H9 (cell line): ENCODE measurements around the gene B9D2. TPM values are rescaled to one million over a fixed set of nuclear protein-coding genes. Genes with fewer than 3 reads are reported as not detected.

Source experiments
- DNase-seq: peaks from one replicate; pipeline ENCODE4 v3.0.0-alpha.2; 2017
- H2AFZ ChIP-seq: one replicate; pipeline ENCODE4 v1.6.1; 2013; ENCODE audit warnings: mild to moderate bottlenecking, low read length, control low read depth, moderate library complexity
- H2AK5ac ChIP-seq: 2 replicates; pipeline ENCODE4 v1.6.1; 2013; ENCODE audit warnings: low read length, control low read depth, mixed read lengths; ENCODE audit not compliant: insufficient read length
- H2BK120ac ChIP-seq: one replicate; pipeline ENCODE4 v1.6.1; 2013; ENCODE audit warnings: low read depth, mild to moderate bottlenecking, low read length, control low read depth, inconsistent platforms; ENCODE audit not compliant: poor library complexity, severe bottlenecking
- H2BK12ac ChIP-seq: 2 replicates; pipeline ENCODE4 v1.6.1; 2013; ENCODE audit warnings: low read length, control low read depth, mixed read lengths, low read depth; ENCODE audit not compliant: insufficient read length
- H2BK15ac ChIP-seq: 2 replicates; pipeline ENCODE4 v1.6.1; 2013; ENCODE audit warnings: low read depth, low read length, control low read depth
- H2BK20ac ChIP-seq: one replicate; pipeline ENCODE4 v1.6.1; 2013; ENCODE audit warnings: low read depth, mild to moderate bottlenecking, low read length, control low read depth, inconsistent platforms; ENCODE audit not compliant: poor library complexity, severe bottlenecking
- H2BK5ac ChIP-seq: 2 replicates; pipeline ENCODE4 v1.6.1; 2013; ENCODE audit warnings: low read length, control low read depth, mixed read lengths; ENCODE audit not compliant: insufficient read length
- H3K14ac ChIP-seq: 2 replicates; pipeline ENCODE4 v1.6.1; 2013; ENCODE audit warnings: low read length, control low read depth; ENCODE audit not compliant: insufficient read depth
- H3K18ac ChIP-seq: 2 replicates; pipeline ENCODE4 v1.6.1; 2013; ENCODE audit warnings: low read depth, mild to moderate bottlenecking, mixed read lengths, low read length, control low read depth; ENCODE audit not compliant: insufficient read length
- H3K23ac ChIP-seq: 2 replicates; pipeline ENCODE4 v1.6.1; 2013; ENCODE audit warnings: low read length, control low read depth, mixed read lengths, low read depth; ENCODE audit not compliant: insufficient read length
- H3K23me2 ChIP-seq: 2 replicates; pipeline ENCODE4 v1.6.1; 2013; ENCODE audit warnings: low read depth, mild to moderate bottlenecking, mixed read lengths, low read length, control low read depth; ENCODE audit not compliant: insufficient read length, poor library complexity, severe bottlenecking
- H3K27ac ChIP-seq: 2 replicates; pipeline ENCODE4 v1.5.1; 2013; ENCODE audit warnings: low read length, control low read depth, mixed read lengths, low read depth; ENCODE audit not compliant: insufficient read length
- H3K27me3 ChIP-seq: 2 replicates; pipeline ENCODE4 v1.6.1; 2013; ENCODE audit warnings: low read length, control low read depth, inconsistent platforms; ENCODE audit not compliant: insufficient read depth
- H3K4ac ChIP-seq: 2 replicates; pipeline ENCODE4 v1.6.1; 2013; ENCODE audit warnings: low read depth, mild to moderate bottlenecking, control low read depth, inconsistent platforms, low read length, moderate library complexity
- H3K4me1 ChIP-seq: 2 replicates; pipeline ENCODE4 v1.6.1; 2013; ENCODE audit warnings: low read length, control low read depth, inconsistent platforms; ENCODE audit not compliant: insufficient read depth
- H3K4me2 ChIP-seq: 2 replicates; pipeline ENCODE4 v1.6.1; 2013; ENCODE audit warnings: low read length, control low read depth, mixed read lengths; ENCODE audit not compliant: insufficient read length, insufficient read depth
- H3K56ac ChIP-seq: 2 replicates; pipeline ENCODE4 v1.6.1; 2013; ENCODE audit warnings: low read depth, mild to moderate bottlenecking, mixed read lengths, low read length, control low read depth; ENCODE audit not compliant: insufficient read length
- H3K79me1 ChIP-seq: 2 replicates; pipeline ENCODE4 v1.6.1; 2013; ENCODE audit warnings: low read depth, mild to moderate bottlenecking, moderate library complexity, low read length, control low read depth, inconsistent platforms; ENCODE audit not compliant: insufficient read depth, poor library complexity, severe bottlenecking
- H3K79me2 ChIP-seq: 2 replicates; pipeline ENCODE4 v1.6.1; 2013; ENCODE audit warnings: low read length, control low read depth, inconsistent platforms; ENCODE audit not compliant: insufficient read depth
- H3K9ac ChIP-seq: 2 replicates; pipeline ENCODE4 v1.6.1; 2013; ENCODE audit warnings: low read length, control low read depth, mixed read lengths; ENCODE audit not compliant: insufficient read length; ENCODE audit errors: extremely low read depth
- H3K9me3 ChIP-seq: one replicate; pipeline ENCODE4 v1.6.1; 2013; ENCODE audit warnings: low read depth, low read length, inconsistent platforms; ENCODE audit not compliant: control insufficient read depth
- H3T11ph ChIP-seq: one replicate; pipeline ENCODE4 v1.6.1; 2013; ENCODE audit warnings: mild to moderate bottlenecking, low read length, control low read depth, inconsistent platforms
- H4K20me1 ChIP-seq: one replicate; pipeline ENCODE4 v1.6.1; 2013; ENCODE audit not compliant: control insufficient read depth, insufficient read length, insufficient read depth
- H4K5ac ChIP-seq: 2 replicates; pipeline ENCODE4 v1.6.1; 2013; ENCODE audit warnings: low read depth, mild to moderate bottlenecking, mixed read lengths, low read length, control low read depth; ENCODE audit not compliant: insufficient read length
- H4K8ac ChIP-seq: replicated peaks from 2 replicates; pipeline ENCODE4 v1.6.1; 2013; ENCODE audit warnings: low read length, control low read depth, mixed read lengths, low read depth; ENCODE audit not compliant: insufficient read length
- H4K91ac ChIP-seq: 2 replicates; pipeline ENCODE4 v1.6.1; 2013; ENCODE audit warnings: low read depth, mild to moderate bottlenecking, moderate library complexity, mixed read lengths, low read length, control low read depth; ENCODE audit not compliant: insufficient read length
- H3K27ac Mint-ChIP-seq, 3 experiments: 2 replicates in 2 of 3; 3 replicates in 1 of 3; pipeline ENCODE4 v1.8.0; 2020 to 2021; ENCODE audit warnings: mixed read lengths in 3 of 3, mild to moderate bottlenecking in 1 of 3, moderate library complexity in 1 of 3
- H3K27me3 Mint-ChIP-seq: 2 replicates; pipeline ENCODE4 v1.8.0; 2021; ENCODE audit warnings: low read depth, mild to moderate bottlenecking, moderate library complexity, mixed read lengths
- H3K36me3 Mint-ChIP-seq, 3 experiments: 2 replicates in 2 of 3; 3 replicates in 1 of 3; pipeline ENCODE4 v1.8.0; 2020 to 2021; ENCODE audit warnings: low read depth in 3 of 3, mixed read lengths in 3 of 3; ENCODE audit not compliant: insufficient read depth in 1 of 3
- H3K4me1 Mint-ChIP-seq, 2 experiments: 2 replicates each; pipeline ENCODE4 v1.8.0; 2020; ENCODE audit warnings: mixed read lengths in 2 of 2
- H3K4me3 Mint-ChIP-seq, 2 experiments: 2 replicates in 1 of 2; 3 replicates in 1 of 2; pipeline ENCODE4 v1.8.0; 2020 to 2021; ENCODE audit warnings: mild to moderate bottlenecking in 2 of 2, mixed read lengths in 2 of 2, moderate library complexity in 1 of 2
- H3K9me3 Mint-ChIP-seq, 2 experiments: 2 replicates in 1 of 2; 3 replicates in 1 of 2; pipeline ENCODE4 v1.8.0; 2020; ENCODE audit warnings: mild to moderate bottlenecking in 2 of 2, mixed read lengths in 2 of 2, moderate library complexity in 1 of 2
- WGBS: extraction: QIAGEN DNeasy Blood & Tissue Kit; methylation state at CpG from one replicate; pipeline ENCODE4 v1.1.7; 2013; ENCODE audit warnings: missing lambda C conversion rate, low lambda C conversion rate, mixed read lengths; ENCODE audit not compliant: insufficient read length; ENCODE audit errors: extremely low coverage; 5-methylcytosine and 5-hydroxymethylcytosine counted together
- total RNA-seq: library from RNA; stranded (reverse); gene quantifications from 2 replicates; pipeline ENCODE4 v1.2.1, GENCODE V29; 2021
- TF ChIP-seq, protein P1 (sequence below): fragments of 200-600 bp; sonication (generic); conservative IDR thresholded peaks from 3 replicates; pipeline ENCODE4 v1.8.0; 2021; ENCODE audit warnings: antibody characterized with exemption, mild to moderate bottlenecking

B9D2 gene
- total RNA-seq, 1 experiment from 2014 or later = 4.8 TPM

DNA sequence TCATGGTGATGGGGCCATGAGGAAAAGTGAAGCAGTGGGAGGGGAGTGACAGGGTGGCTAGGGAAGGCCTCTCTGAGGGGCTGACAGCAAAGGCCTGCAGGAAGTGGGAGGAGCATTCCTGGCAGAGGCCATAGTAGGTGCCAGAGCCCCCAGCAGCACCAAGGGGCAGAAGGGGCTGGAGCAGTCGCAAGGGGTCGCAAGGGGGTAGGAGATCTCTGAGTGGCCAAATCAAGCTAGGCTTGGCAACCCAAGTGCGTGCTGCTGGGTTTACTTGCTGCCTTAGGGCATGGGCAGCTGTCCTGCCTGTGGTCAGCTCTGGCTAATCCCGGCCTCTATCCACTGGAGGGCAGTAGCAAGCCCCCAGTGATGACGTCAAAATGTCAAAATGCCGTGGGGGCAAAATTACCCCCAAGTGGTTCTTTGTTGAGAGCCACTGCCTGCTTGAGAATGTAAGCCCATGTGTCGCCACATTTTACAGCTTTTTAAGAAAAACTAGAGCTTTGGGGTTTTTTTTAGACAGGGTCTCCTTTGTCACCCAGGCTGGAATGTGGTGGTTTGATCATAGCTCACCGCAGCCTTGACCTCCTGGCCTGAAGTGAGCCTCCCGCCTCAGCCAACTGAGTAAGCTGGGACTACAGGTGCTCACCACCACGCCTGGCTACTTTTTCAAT, 42.2 kb downstream of the B9D2 start:
- Histone ChIP-seq H3K79me1 (no peaks in the 10 kb centered on the region), H3K23ac (no peak overlapping the region), H3K9ac (no peak overlapping the region), H3K9me3 (no peaks in the 10 kb centered on the region), H4K8ac (no peak overlapping the region), H3K4ac (no peak overlapping the region), H3K56ac (no peak overlapping the region), H2BK12ac (no peak overlapping the region), H2AK5ac (no peak overlapping the region), H3K18ac (no peak overlapping the region), H2BK15ac (no peak overlapping the region), H3K23me2 (peaks cover 14% of the 10 kb centered on the region), H3K4me2 (no peak overlapping the region), H3K27ac (no peak overlapping the region), H3K4me1 (peaks cover 10% of the 10 kb centered on the region; the same call in 1 of the 2 replicates), H4K5ac (no peak overlapping the region), H3T11ph (no peak overlapping the region), H3K14ac (no peak overlapping the region), H4K91ac (no peak overlapping the region), H3K79me2 (no peaks in the 10 kb centered on the region), H3K27me3 (no peaks in the 10 kb centered on the region), H2BK20ac (no peak overlapping the region), H2BK120ac (no peak overlapping the region), H2BK5ac (no peak overlapping the region), H2AFZ (no peak overlapping the region), H4K20me1 (no peaks in the 10 kb centered on the region)
- no peak overlapping the region; a peak in 1 of 5 replicates for H3K4me3 Mint-ChIP-seq
- peak; percentile 92 for DNase-seq
- peaks cover 1% of the 10 kb centered on the region; the same call in 1 of the 2 replicates for H3K27me3 Mint-ChIP-seq
- H3K9me3 Mint-ChIP-seq = no peaks in the 10 kb centered on the region; a peak in 1 of 5 replicates
- H3K27ac Mint-ChIP-seq = 0 out of 7 replicates have a peak overlapping the region, but pooled peaks of 1 of the 3 experiments have one; percentile 28
- TF ChIP-seq, protein P1, sequence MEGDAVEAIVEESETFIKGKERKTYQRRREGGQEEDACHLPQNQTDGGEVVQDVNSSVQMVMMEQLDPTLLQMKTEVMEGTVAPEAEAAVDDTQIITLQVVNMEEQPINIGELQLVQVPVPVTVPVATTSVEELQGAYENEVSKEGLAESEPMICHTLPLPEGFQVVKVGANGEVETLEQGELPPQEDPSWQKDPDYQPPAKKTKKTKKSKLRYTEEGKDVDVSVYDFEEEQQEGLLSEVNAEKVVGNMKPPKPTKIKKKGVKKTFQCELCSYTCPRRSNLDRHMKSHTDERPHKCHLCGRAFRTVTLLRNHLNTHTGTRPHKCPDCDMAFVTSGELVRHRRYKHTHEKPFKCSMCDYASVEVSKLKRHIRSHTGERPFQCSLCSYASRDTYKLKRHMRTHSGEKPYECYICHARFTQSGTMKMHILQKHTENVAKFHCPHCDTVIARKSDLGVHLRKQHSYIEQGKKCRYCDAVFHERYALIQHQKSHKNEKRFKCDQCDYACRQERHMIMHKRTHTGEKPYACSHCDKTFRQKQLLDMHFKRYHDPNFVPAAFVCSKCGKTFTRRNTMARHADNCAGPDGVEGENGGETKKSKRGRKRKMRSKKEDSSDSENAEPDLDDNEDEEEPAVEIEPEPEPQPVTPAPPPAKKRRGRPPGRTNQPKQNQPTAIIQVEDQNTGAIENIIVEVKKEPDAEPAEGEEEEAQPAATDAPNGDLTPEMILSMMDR = peak; percentile 77
- WGBS = no CpG with 5 or more reads among the region's 10 CpGs
- H3K4me1 Mint-ChIP-seq = peaks cover 38 to 41% of the 10 kb centered on the region in 2 experiments
- peaks cover 15 to 55% (median 47%) of the 10 kb centered on the region in 3 experiments for H3K36me3 Mint-ChIP-seq
